GM21423 (cell line): Measurements from ENCODE around the gene NAT9.

Source experiments
- ATAC-seq: cut with Tn5 transposase; IDR thresholded peaks from one replicate; pipeline ENCODE4 v1.9.1; 2021; ENCODE audit warnings: mild to moderate bottlenecking, moderate library complexity; ENCODE audit not compliant: unreplicated experiment

The NAT9 gene

DNA sequence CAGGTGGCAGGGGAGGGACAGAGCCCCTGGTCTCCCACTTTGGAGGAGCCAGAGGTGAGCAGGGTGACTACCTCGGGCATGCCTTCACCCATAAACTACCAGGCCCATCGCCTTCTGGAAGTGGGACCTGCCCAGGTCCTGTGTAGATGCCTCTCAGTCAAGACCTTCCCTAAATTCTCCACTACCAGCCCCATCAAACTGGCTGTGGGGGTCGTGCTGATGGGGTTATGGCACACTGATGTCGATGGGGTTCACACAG is 44.9 kb downstream of the NAT9 start:
- ATAC-seq, result no peak

DNA sequence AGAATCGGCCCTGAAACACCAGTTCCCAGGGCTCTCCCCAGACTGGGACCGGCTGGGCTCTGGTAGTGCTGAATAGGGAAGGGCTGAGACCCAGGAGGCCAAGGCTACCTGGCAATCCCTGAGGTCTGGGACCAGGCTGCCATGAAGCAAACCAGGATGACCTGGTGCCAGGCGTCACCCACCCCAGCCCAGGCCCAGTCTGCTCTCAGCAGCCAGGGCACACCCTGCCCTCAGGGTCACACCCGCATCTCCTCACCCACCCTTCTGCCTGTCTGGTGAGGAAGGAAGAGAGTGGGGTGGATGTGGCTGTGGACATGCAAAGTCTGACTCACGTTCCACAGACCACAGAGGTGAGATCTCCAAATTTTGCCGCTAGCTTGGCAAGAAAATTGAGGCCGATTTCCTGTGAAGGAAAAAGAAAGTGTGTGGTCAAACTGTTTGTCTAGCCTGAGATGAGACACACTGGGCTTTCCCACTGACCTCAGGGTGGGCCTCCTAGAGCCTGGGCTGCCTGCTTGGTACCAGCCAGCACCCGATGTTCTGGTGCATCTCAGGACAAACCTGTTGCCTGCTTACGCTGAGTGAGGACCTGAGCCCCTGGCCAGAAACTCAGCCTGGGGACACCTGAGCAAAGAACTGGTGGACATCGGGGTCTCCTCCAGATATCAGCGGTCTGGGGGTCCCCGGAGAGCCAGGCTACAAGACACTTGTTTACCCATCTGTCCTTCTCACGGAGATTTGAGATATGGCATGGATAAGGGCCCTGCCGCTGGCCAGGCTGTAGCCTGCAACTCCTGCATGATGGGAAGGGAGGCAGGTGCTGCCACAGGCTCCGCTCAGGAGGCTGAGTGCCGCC is 45.4 kb downstream of the NAT9 start:
- ATAC-seq, result no peak

GRCh38 chr17:74729866-74730265 is 46.3 kb downstream of the NAT9 start:
- ATAC-seq, result no peak

DNA sequence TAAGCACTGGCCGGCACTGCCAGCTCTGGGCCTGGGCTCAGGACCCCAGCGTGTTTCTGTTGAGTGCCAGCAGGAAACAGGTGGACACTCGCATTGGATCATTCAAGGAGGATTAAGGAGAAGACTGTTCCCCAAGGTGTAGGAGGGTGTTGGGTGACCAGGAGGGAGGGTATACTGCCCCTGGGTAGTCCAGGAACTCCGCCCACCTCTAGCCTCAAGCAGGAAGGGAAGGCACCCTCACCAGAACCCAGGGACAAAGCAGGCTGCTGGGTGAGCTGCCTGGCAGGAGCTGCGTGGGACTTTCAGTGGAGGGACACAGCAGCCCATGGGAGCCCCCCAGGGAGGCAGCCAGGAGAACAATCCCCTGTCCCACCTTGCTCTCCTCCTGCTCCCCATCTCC is 46.8 kb downstream of the NAT9 start:
- ATAC-seq, result no peak

- ATAC-seq, result no peak
Measured at GRCh38 chr17:74728702-74729075, 47.5 kb downstream of the NAT9 start.

GRCh38 chr17:74728033-74728701 is 48.0 kb downstream of the NAT9 start:
- no peak for ATAC-seq

- ATAC-seq, result no peak
Measured at GRCh38 chr17:74725111-74725510, 51.0 kb downstream of the NAT9 start.

- no peak for ATAC-seq
Measured at GRCh38 chr17:74723891-74724290, 52.3 kb downstream of the NAT9 start.

DNA sequence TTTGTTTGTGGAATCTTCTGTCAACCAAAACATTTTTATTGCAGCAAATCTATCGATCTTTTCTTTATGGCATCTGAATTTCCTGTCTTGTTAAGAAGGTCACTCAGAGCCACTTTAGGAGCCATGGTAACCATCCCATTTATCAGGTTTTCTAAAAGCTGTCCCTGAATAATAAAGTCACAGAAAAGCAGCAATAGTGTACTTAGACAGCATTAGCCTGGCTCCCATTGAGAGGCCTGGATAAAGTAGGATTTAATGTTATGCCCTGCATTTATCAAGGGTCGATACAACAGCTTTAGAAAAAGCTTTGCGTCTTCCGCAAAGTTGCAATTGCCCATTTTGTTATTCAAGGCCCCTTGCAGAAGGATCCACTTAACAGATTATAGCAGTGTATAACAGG is 53.4 kb downstream of the NAT9 start:
- ATAC-seq, result no peak
